ENCODE measurements around the gene NFATC4. TPM values are rescaled to one million over a fixed set of nuclear protein-coding genes. Genes with fewer than 3 reads are reported as not detected.
"Not testable (repeated sequence)": the region's sequence is repeated elsewhere in the genome, so short reads cannot be mapped to it uniquely, and the experiment has no call there.

The NFATC4 gene
- total RNA-seq, 1 donor from 2014 or later: 78.9 TPM

DNA sequence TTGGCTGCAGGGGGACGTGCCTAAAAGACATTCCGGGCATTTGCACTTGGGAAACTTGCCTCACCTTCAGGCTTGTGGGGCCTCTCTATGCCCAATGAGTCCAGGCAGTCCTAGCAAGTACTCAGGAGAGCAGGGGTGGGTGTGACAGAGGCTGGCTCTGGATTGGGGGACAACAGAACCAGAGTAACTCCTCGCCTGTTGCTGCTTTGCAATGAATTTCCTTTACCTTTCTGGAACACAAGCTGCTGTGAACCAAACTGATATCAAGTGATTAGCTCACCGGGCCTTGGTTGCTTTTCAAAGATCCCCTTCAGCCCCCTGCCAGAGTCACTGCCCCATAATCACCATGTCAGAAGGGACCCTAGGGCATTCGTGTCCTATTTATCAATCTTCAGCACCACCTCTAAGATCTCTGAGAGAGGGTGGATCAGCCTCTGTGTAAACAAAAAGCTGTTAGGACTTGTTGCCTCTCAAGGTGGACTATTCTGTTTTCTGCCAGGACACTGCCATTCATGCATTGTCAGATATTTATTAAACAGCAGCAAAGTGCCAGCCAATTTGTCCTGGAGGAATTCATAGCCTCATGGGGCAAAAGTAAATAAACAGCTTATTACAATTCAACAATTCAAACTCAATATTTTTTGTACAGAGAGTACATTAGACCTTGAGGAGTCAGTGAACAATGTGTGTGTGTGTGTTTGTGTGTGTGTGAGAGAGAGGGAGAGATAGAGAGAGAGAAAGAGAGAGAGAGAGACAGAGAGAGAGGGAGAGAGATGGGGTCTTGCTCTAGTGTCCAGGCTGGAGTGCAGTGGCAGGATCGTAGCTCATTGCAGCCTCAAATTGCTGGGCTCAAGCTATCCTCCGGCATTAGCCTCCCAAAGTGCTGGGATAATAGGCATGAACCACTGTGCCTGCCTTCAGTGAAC, 11.3 kb downstream of the NFATC4 start:
- ATAC-seq: no peak
- intact Hi-C loops (cut with DNase I): no loop called here
- DNase-seq (ENCODE audit: low spot score): no peak

DNA sequence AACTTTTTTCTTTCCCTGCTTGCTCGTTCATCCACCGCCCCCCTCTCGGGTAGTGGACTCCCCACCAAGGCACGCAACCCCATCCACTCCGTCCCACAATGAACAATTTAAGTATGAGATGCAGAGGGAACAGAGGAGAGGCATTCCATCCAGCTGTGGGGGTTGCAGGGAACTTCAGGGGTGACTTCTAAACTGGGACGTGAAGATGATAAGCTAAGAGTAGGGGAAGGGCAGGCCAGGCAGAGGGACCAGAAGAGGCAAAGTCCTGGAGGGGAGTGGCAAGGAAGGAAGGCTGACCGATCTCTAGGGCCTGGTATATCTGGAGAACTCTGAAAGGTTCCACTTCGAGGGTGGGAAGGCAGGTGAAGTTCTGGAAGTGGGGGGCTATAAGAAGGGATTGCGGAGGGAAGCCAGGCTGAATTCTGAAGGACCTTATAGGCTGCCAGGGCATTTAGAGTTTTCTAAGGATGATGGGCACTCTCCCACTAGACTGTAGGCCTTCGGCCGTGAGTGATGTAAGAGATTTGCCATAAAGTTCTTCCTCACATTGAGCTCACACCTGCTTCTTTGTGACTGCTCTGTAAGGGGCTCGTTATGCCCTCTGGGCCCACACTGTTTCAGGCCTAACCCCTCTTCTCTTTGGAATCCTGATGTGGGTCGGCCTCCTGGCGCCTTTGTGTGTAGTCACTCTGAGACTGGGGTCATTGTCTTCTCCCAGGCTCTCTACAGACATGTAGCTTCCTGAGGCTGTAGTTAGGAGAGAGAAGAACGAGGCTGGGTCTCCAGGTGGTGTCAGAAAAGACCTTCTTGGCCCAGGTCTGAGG, 12.1 kb downstream of the NFATC4 start:
- ATAC-seq: no peak
- intact Hi-C loops (cut with DNase I): no loop called here
- no peak for DNase-seq (ENCODE audit: low spot score)

DNA sequence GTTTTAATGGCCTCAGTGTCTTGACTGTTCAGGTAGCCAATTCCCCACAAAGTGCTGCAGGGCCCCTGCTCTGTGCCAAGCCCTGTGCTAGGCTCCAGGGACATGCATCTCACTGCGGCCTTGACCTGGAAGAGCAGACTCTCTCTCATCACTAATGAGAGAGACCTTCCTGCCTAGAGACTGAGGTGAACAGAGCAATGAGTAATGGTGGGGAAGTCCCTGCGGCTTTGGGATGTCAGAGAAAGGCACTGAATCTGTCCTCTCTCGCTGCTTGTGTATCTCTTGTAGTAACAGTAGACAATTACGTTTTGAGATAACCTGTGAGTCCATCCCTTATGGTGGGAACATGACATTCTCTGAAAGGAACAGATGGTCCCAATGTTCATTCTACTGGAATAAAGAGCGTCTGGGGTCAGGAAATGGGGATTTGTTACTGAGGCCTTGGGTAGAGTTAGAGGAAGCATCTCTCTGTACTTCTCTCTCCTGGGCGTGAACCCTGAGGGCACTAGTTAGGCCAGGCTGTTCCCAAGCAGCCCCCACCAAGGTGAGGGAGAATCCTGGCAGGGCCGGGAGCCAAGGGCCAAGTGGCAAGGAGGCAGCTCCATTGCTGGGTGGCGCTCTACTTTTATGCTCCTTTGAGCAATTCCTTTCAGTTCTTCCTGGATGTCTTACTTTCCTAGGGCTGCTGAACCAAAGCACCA, 13.5 kb downstream of the NFATC4 start:
- ATAC-seq (peak; percentile 11), DNase-seq (ENCODE audit: low spot score) (no peak)
- intact Hi-C loops (cut with DNase I): no loop called here

DNA sequence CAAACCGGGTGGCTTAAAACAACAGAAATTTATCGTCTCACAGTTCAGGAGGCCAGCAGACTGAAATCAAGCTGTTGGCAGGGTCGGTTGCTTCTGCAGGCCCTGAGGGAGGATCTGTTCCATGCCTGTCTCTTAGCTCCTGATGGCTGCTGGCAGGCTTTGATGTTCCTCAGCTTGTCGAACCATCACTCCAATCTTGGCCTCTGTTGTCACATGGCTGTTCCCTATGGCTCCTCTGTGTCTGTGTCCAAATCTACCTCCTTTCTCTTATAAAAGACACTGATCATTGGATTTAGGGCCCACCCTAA, 14.0 kb downstream of the NFATC4 start:
- intact Hi-C loops (cut with DNase I): no loop called here
- ATAC-seq (peak; percentile 20), DNase-seq (ENCODE audit: low spot score) (no peak)

DNA sequence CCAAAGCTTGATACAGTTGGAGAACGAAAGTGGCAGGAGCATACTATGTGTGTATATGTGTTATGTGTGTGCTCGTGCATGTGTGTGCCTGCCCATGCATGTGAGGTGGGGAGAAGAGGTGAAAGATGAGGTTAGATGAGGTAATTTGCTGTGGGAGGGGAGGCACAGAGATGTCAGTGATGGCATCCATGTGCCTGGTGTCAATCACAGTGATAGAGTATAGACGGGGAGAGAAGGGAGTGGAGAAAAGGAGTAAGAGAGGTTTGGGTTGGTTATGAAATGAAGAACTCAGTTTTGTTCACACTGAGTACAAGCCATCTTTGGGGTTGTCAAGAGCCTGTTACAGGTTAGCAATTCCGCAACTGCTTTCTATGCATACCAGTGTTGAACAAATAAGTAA, 16.2 kb downstream of the NFATC4 start:
- ATAC-seq (no peak), DNase-seq (ENCODE audit: low spot score) (no peak)
- intact Hi-C loops (cut with DNase I): no loop called here

DNA sequence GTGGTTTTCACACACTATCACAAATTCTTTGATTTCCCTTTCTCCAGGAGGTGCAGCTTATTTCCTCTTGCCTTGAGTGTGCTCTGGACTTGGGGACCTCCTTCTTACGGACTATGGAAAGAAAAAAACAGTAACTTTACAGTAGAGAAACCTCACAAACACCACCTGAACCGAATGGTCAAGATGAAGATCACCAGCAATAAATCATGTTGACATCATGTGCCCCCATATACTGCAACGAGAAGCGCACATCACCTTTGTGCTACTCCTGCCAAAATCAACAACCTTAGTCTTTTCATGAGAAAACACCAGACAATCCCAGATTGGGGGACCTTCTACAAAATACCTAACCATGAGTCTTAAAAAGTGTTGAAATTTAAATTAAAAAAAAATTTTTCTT, 17.5 kb downstream of the NFATC4 start:
- DNase-seq (ENCODE audit: low spot score) (no peak), ATAC-seq (no peak)
- intact Hi-C loops (cut with DNase I): no loop called here

DNA sequence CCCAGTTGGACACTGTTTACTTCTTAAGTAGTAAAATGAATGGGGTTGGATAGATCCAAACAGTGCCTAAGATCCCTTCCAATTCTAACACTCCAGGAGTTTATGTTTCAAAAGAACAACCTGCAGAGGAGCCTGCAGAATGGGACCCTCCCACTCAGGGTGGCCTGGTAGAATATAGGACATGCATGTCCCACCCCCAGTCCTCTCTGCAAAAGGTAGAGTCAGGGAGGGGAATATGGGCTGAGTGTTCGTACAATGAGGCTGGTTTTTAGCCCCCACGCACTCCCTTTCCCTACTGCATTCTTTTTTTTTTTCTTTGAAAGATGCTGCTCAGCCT, 19.0 kb downstream of the NFATC4 start:
- DNase-seq (ENCODE audit: low spot score): no peak
- ATAC-seq: no peak
- intact Hi-C loops (cut with DNase I): no loop called here

DNA sequence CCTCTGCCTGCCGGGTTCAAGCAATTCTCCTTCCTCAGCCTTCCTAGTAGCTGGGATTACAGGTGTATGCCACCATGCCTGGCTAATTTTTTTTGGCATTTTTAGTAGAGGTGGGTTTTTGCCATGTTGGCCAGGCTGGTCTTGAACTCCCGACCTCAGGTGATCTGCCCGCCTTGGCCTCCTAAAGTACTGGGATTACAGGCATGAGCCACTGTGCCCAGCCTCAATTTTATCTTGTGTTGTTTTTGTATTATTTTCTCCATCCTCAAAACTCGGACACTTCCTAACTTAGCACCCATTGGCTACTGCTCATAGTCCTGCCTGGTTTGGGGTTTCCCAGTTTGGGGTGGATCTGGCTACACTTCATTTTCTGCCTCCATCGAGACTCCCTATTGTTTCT, 19.6 kb downstream of the NFATC4 start:
- DNase-seq (ENCODE audit: low spot score); ATAC-seq; intact Hi-C loops (cut with DNase I): not testable (repeated sequence)

DNA sequence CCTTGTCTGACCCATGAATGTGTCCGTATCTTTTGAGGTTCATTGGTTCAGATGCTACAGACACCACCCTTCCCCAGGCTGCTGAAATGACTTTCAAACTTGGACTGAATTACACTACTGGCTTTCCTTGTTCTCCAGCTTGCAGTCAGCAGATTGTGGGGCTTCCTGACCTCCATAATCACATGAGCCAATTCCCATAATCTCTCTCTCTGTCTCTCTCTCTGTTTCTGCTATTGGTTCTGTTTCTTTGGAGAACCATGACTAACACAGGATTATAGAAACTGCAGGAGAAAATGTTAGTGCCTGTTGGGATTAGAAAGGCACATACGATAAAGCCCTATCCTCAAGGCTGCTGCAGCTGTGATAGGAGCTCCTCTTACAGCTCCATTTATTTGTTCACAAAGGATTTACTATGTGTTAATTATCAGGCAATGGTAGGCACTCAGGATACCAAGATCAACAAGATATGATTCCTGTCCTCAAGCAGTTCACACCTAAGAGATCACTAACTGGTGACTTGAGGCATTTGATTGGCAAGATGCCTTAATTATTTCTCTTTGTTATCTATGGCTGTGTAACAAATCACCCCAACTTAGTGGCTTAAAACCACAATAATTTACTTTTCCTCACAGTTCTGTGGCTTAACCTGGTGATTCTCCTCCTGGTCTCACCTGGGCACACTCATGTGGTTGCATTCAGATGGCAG, 20.6 kb downstream of the NFATC4 start:
- DNase-seq (ENCODE audit: low spot score): no peak
- ATAC-seq: no peak
- intact Hi-C loops (cut with DNase I): no loop called here

DNA sequence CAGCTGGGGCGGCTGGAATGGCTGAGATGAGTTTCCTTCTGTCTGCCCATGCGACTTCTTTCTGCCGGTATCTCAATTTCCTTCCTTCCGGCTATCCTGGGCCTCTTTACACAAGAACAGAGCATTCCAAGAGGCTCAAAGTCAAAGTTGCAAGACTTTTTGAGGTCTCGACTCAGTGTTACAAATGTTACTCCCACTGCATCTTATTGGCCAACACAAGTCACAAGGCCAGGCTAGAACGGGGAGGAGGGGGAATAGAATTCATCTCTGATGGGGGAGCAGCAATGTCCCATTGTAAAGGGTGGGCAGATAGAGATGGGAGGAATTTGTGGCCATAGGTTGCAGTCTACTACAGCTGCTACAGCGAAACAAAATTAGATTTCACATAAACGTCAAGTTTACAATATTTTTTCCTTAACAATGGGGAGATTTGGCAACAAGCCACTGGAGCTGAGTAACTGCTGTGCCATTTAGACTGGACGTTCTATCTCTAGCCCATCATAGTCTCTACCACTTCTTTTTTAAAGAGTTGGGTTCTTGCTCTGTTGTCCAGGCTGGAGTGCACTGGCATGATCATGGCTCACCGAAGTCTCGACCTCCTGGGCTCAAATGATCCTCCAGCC, 21.4 kb downstream of the NFATC4 start:
- DNase-seq (ENCODE audit: low spot score) (no peak), ATAC-seq (peak; percentile 16)
- intact Hi-C loops (cut with DNase I): no loop called here

DNA sequence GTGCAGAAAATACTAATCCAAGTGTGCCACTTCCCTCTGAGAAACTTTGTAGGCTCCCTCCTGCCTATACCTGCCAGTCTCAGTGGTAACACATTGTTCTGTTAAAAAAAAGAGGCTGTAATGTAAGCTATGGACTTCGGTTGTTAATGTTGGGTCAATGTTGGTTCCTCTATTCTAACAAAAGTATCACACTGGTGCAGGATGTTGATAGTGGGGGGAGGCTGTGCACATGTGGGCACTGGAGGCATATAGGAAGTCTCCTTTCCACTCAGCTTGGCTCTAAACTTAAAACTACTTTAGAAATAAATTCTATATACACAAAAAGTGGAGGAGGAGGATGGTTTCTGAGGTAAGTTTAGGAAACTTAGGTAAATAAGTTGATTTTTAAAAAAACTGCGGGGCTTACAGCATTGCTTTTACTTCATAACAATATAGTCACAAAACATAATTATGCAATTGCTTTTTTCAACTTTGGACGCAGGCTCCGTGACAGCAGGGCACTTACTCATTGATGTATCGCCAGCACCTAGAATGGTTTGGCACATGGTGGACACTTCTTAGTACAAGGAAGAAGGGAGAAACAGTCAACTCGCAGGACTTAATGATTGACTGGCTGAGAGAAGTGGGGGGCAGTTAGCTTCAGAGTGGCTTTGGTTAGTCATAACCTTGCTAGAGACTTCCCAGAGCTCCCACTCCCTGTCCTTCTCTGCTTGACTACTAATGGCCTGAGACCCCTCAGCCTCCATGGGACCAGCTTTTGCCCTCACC, 22.9 kb downstream of the NFATC4 start:
- intact Hi-C loops (cut with DNase I): no loop called here
- no peak for ATAC-seq
- peak; percentile 2 for DNase-seq (ENCODE audit: low spot score)

DNA sequence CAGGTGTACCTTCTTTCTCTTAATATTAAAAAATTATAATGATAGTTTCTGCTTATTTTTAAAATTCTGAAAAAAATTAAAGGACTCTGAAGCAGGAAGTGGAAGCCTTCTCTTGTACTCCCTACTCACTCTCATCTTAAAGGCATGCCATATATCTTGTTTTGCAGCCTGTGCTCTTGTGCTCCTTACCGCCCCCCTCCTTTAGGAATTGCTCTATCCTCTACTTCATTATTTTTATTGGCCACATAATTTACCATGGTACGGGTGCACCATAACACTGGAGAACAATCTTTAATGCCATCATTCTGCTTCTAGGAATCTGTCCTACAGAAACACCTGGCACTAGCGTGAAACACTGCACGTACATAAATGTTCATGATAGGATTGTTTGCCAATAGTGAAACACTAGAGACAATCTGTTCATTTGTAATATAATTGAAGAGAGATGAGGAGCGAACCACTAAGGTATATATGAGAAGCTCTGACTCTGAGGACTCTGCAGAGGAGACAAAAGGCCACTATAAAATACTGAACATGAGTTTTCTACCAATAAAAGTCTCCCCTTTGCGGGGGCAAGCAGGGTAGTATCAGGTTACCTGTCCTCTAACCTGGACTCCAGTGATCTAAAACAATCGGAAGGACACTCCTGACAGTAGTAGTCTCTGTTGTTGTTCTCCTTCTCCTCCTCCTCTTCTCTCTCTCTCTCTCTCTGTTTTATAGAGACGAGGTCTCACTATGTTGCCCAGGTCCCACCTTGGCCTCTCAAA, 24.5 kb downstream of the NFATC4 start:
- no peak for ATAC-seq
- intact Hi-C loops (cut with DNase I): no loop called here
- DNase-seq (ENCODE audit: low spot score): no peak

DNA sequence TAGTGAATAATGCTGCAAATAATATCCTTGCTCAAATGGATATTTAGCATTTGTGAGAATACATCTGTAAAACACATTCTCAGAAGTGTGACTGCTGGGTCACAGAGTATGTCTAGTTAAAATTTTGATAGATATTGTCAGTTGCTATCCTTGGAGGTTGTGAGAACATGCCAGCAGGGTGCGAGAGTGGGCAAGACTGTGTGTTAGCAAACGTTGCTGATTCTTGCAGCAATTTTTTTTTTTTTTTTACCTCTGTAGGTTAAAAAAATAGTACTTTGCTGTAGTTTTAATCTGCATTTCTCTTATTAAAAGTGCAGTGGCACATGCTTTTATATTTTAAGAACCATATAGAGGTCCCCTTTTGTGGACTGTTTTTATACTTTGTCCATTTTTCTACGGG, 26.3 kb downstream of the NFATC4 start:
- ATAC-seq: no peak
- intact Hi-C loops (cut with DNase I): no loop called here
- DNase-seq (ENCODE audit: low spot score): no peak

DNA sequence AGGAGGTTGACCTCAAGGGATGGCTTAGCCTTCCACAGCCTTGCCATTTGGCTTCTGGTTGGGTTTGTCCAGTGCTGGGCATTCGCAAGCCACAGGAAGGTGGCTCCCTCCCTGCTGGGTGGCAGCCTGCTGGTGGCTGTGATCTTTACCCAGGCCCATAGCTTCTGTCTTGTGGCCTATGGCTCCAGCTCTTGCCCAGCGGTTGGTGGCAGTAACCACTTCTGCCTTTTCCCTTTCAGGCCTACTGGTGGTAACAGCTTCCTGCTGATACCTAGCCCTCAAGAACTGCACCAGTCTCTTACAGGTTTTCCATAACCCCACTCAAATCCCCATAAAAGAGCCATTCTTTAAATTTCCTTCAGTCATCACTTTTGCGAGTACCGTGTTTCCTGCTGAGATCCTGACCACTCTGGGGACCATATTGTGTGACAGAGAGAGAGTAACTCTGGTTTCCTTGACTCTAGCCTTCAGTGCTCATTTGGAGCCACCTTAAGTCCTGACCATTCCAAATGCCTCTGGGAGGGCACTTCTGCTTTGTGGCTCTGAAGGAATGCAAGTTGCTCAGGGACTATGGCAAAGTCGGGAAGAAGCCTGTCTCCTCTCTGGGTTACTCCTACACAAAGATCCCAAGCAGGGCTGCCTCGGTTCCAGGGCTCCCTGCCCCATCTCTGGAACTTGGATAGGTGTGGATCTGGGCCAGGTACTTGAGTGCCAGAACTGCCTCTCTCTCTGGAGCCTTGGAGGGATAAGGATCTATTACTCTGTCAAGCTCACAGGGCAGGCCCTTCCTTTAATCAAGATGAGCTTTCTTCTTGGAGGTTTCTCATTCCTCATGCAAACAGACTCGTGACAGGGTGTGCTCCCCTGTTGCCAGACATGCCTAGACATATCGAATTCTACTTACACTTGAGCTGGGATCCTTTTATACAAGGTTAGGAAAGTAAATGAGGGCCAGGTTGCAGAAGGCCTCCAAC, 27.9 kb downstream of the NFATC4 start:
- ATAC-seq (no peak), DNase-seq (ENCODE audit: low spot score) (no peak)
- intact Hi-C loops (cut with DNase I): no loop called here

DNA sequence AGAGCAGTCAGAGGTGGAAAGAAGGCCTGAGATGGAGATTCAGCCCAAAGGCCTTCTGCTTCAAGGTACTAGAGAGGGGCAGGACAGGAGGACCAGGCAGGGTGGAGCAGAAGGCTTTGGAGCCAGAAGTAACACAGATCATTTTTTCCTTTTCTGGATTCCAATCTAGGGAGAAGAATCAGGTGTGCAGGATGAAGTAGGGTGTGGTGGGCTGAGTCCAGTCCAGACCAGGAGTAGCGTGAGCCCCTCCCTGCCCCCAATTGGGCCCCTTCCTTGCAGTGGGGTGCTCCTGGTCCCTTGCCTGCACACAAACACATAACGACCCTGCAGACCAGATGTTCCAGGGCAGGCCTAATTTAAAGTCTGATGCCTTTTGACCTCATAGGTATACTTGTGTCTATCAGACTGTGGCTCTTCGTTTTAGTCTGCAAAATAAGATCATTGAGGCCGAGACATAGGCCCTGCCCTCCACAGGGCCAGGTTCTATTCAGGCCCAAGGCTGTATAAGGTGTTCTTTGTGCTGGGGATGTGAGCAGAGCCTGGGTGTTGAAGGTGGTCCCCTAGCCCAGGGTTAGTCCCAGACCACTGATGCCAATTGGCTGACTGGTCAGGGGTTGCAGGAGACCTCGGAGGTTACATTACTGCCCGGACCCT, 29.8 kb downstream of the NFATC4 start:
- ATAC-seq (peak; percentile 13), DNase-seq (ENCODE audit: low spot score) (no peak)
- intact Hi-C loops (cut with DNase I): no loop called here

DNA sequence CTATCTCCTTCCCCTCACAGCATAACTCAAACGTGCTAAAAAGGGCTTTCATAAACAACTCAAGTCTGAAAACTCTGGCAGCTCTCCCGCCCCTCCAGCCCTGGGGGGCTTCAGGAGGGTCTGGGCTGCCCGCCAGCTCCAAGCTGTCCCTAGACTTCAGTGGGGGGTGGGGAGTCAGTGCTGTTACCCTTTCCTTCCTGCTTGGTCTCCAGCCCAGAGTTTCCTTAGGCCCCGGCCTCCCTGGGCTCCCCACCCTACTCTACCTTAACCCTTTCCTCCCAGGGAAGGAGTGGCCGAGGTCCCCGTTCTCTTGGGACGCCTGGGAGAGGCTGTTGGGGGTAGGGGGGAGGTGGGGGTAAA, 30.3 kb downstream of the NFATC4 start:
- DNase-seq (ENCODE audit: low spot score) (no peak), ATAC-seq (peak; percentile 20)
- intact Hi-C loops (cut with DNase I): no loop called here
